Ovary (tissue), 3 donors: Measurements from ENCODE around the gene SH3RF3.

Source experiments
- EP300 ChIP-seq: sonication (generic); formaldehyde crosslinking; IDR thresholded peaks from one replicate; pipeline ENCODE4 v1.6.1; 2017; ENCODE audit warnings: antibody characterized with exemption
- POLR2A ChIP-seq: fragments of 450-650 bp; IDR thresholded peaks from one replicate; pipeline ENCODE4 v1.6.1; 2017; ENCODE audit warnings: antibody characterized with exemption, mild to moderate bottlenecking, moderate library complexity
- TF ChIP-seq, protein P1 (sequence below), 3 donors: fragments of 450-650 bp in 2 of 3; fragments of 200-600 bp in 1 of 3; IDR thresholded peaks; one replicate each; pipeline versions ENCODE4 v1.5.1 to v1.8.0; 2016 to 2022; ENCODE audit warnings: antibody characterized with exemption in 3 of 3, mild to moderate bottlenecking in 1 of 3
- donor health status: DM: no; HTN: no; CAD: no.

DNA sequence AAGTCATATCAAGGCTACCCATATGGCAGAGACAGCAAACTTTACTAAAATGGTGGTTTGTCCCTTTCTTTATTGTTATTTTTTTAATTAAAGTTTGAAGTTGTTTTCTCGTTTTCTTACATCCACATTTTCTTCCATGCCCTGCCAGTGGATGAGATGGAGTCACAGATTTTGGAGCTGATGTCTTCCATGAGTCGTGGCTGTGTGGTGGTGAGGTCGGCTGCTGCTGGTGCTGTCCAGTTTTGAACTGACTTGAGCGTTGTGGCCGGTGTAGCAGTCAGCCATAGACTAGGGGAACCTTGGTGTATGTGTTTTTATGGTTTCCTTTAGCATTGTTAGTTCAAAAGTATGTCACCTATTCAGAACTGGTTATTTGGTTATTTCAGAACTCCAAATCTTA lies 182.8 kb downstream of the SH3RF3 start:
- TF ChIP-seq EP300, result no peak
- no peak for TF ChIP-seq POLR2A
- TF ChIP-seq, protein P1, sequence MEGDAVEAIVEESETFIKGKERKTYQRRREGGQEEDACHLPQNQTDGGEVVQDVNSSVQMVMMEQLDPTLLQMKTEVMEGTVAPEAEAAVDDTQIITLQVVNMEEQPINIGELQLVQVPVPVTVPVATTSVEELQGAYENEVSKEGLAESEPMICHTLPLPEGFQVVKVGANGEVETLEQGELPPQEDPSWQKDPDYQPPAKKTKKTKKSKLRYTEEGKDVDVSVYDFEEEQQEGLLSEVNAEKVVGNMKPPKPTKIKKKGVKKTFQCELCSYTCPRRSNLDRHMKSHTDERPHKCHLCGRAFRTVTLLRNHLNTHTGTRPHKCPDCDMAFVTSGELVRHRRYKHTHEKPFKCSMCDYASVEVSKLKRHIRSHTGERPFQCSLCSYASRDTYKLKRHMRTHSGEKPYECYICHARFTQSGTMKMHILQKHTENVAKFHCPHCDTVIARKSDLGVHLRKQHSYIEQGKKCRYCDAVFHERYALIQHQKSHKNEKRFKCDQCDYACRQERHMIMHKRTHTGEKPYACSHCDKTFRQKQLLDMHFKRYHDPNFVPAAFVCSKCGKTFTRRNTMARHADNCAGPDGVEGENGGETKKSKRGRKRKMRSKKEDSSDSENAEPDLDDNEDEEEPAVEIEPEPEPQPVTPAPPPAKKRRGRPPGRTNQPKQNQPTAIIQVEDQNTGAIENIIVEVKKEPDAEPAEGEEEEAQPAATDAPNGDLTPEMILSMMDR (IDR thresholded peaks at IDR 0.05), result no peak
